ACC112 (cell line): ENCODE data around the gene PSIP1.
"Not testable (repeated sequence)": the region's sequence is repeated elsewhere in the genome, so short reads cannot be mapped to it uniquely, and the experiment has no call there.

Experiments
- H2AFZ ChIP-seq: fragments of 200-600 bp; sonication (generic); one replicate; pipeline ENCODE4 v1.6.0; 2017; ENCODE audit warnings: antibody characterized with exemption, low read length; ENCODE audit not compliant: unreplicated experiment
- H3K27ac ChIP-seq: fragments of 200-600 bp; sonication (generic); 2 replicates; pipeline ENCODE4 v1.5.1; 2014; ENCODE audit warnings: low read depth, mild to moderate bottlenecking, antibody characterized with exemption, low read length, moderate library complexity
- H3K27me3 ChIP-seq: fragments of 200-600 bp; sonication (generic); 2 replicates; pipeline ENCODE4 v1.6.1; 2014; ENCODE audit warnings: mild to moderate bottlenecking, antibody characterized with exemption, low read length, moderate library complexity, mixed read lengths; ENCODE audit not compliant: insufficient read depth
- H3K36me3 ChIP-seq: fragments of 200-600 bp; sonication (generic); 2 replicates; pipeline ENCODE4 v1.6.1; 2016; ENCODE audit warnings: mild to moderate bottlenecking, antibody characterized with exemption, low read length, moderate library complexity, mixed read lengths; ENCODE audit not compliant: insufficient read depth
- H3K4me1 ChIP-seq: fragments of 200-600 bp; sonication (generic); one replicate; pipeline ENCODE4 v1.6.1; 2016; ENCODE audit warnings: low read length, mixed read lengths; ENCODE audit not compliant: insufficient read depth, unreplicated experiment, control insufficient read depth
- H3K4me3 ChIP-seq: fragments of 200-600 bp; sonication (generic); 2 replicates; pipeline ENCODE4 v1.5.1; 2014; ENCODE audit warnings: mild to moderate bottlenecking, low read depth, low read length
- H3K79me2 ChIP-seq: fragments of 200-600 bp; sonication (generic); one replicate; pipeline ENCODE4 v1.6.0; 2016; ENCODE audit warnings: low read length; ENCODE audit not compliant: control insufficient read depth, unreplicated experiment, insufficient read depth

Gene PSIP1

DNA sequence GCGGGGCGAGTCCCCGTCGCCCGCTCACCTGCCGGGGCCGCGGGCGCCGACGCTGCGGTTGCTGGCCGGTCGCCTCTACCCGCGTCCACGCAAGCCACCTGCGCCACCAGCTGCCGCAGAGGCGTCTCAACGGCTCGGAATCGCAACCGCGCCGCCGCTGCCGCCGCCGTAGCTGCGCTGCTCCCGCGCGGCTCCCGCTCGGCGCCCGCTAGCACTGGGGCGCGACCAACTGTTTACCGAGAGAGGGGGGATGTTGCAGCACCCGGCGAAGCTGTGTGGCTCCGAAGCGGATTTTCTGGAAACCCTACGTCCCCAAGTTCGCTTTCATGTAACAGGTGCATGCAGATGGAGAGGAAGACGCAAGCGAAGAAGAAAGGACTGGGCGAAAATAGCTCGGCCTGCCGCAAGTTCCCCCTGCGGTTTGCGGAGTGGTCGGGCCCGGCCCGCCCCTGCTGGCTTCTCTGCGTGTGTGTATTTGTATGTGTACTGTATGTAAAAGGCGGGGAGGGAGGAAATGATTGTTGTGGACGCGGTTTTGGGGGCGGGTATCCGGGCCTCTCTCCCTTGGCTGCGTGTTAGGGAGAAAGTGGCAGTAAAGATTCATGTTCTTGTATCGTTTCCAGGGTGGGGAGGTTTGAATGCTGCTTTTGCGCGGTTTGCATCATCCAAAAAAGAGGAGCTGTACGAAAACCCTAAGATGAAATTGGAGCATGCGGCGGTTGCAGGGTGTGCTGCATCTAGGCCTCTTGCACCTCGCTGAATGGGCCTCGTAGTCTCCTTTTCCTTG lies at the start of gene PSIP1:
Gene PSIP1, minus strand, starts transcription at position 182 of the 787 bp plus-strand sequence. CDS start 782 bp downstream, outside the sequence.
- peaks cover 7% of the 10 kb centered on the region for H3K36me3 ChIP-seq
- H2AFZ ChIP-seq = peak within 1 kb of the TSS; percentile 96
- H3K79me2 ChIP-seq = peaks cover 26% of the 10 kb centered on the region
- H3K27me3 ChIP-seq = no peaks in the 10 kb centered on the region
- H3K4me3 ChIP-seq = peak within 1 kb of the TSS; percentile 97
- H3K4me1 ChIP-seq = peaks cover 14% of the 10 kb centered on the region
- H3K27ac ChIP-seq = peak within 1 kb of the TSS; percentile 92

DNA sequence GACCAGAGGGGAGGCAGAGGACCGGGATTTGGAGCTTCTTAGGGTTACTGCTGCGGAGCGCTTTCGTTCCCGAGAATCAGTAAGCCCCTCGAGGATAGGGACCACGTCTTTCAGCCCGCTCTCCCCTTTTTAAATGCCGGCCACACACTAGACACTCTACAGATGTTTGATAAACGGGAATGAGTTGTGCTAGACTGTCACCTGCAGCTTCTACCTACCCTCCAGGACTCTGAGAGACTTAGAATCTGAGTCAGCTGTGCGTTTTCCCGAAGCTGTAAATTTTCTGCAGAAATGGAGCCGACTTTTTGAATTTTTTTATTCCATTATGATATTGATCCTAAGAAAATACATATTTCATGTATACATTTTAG lies 42.7 kb upstream of the PSIP1 start:
- Histone ChIP-seq H3K4me3 (peak overlapping the region; percentile 81), H2AFZ (peak overlapping the region; percentile 84), H3K79me2 (no peaks in the 10 kb centered on the region), H3K27ac (no peak overlapping the region), H3K36me3 (no peaks in the 10 kb centered on the region), H3K27me3 (no peaks in the 10 kb centered on the region), H3K4me1 (no peaks in the 10 kb centered on the region)

DNA sequence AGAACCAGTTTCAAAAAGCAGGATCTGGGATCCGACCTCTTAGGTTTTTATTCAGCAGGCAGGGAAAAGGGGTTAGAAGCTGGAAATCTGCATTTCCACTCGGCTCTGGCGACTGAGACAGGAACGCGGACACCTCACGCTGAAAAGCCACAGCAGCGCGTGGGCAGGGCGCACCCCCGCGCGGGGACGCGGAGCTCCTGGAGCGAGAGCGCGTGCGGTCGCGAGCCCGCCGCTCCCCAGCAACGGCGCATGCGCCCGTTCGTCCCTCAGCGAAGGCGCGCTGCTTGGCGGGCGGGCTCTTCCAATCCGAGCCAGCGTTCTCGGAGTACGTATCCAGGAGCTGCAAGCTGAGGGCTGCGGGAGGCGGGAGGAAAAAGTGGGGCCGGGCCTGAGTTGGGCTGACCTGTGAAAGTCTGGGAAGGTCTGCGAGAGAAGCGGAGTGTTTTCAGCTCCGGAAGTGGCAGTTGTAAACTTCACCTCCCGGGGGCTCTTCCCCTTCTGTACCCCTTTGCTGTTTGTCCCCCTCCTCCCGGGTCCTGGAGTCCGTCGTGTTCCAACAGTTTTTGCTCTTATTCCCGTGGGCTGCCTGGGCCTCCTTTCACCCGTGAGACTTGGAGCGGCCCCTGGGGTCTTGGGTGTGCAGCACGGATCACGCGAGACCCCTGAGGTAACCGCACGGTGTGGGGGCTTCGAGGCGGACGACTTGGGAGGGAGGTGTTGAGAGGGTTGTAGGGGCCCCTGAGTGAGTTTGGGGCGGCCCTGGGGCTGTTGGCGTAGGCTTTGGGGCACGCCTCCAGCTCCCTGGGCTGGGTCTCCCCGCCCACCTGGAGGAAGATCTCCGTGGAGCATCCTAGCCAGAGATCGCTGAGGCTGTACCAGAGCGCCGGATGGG lies 42.1 kb upstream of the PSIP1 start, which contains the start of gene CCDC171:
Gene CCDC171, plus strand, starts transcription at position 408 of the 892 bp plus-strand sequence. CDS start 11,046 bp downstream, outside the sequence.
- Histone ChIP-seq H3K79me2 (no peaks in the 10 kb centered on the region), H3K36me3 (no peaks in the 10 kb centered on the region), H3K27ac (peak within 1 kb of the TSS; percentile 43), H3K27me3 (no peaks in the 10 kb centered on the region), H3K4me1 (no peaks in the 10 kb centered on the region), H3K4me3 (peak within 1 kb of the TSS; percentile 81), H2AFZ (peak within 1 kb of the TSS; percentile 84)

DNA sequence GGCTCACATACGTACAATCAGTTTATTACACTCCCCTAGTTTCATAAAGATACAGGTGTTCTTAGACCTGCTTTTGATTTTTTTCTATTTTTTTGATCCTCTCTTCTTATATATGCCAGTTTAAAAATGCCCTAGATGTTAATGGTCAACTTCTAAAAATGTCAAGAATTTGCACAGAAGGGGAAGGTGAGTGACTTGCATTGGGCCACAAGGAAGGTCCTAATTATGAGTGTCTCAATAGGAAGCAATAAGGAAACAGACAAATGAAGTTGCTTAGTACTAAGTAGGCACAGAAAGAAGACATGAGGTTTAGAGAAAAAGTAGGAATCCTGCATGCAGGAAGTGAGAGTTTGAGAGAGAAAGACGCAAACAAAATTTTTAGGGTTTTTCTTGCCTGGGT lies 38.8 kb upstream of the PSIP1 start:
- H3K4me3 ChIP-seq = no peak overlapping the region
- no peaks in the 10 kb centered on the region for H3K27me3 ChIP-seq
- no peaks in the 10 kb centered on the region for H3K79me2 ChIP-seq
- no peaks in the 10 kb centered on the region for H3K4me1 ChIP-seq
- H2AFZ ChIP-seq = no peak overlapping the region
- H3K36me3 ChIP-seq = no peaks in the 10 kb centered on the region
- no peak overlapping the region for H3K27ac ChIP-seq

DNA sequence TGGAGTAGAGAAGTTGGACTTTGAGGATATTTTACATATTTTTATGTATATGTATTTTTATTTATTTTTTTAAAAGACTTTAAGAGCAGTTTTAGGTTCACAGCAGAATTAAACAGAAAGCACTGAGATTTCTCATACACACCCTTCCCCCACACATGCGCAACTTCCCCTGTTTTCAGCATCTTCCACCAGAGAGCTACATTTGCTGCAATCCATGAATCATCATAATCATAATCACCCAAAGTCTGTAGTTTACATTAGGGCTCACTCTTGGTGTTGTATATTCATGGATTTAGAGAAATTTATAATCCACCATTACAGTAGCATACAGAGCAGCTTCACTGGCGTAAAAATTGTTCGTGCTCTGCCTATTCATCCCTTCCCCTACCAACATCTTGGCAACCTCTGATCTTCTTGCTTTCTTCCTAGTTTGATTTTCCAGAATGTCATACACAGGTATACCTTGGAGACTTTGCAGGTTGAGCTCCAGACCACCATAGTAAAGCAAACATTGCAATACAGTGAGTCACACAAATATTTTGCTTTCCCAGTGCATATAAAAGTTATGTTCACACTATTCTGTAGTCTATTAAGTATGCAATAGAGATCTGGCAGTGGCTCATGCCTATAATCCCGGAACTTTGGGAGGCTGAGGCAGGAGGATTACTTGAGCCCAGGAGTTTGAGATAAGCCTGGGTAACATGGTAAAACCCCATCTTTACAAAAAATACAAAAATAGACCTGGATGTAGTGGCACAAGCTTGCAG lies 32.5 kb upstream of the PSIP1 start:
- Histone ChIP-seq H3K79me2 (no peaks in the 10 kb centered on the region), H3K4me1 (no peaks in the 10 kb centered on the region), H2AFZ (no peak overlapping the region), H3K4me3 (no peak overlapping the region), H3K27ac (no peak overlapping the region), H3K36me3 (no peaks in the 10 kb centered on the region), H3K27me3 (no peaks in the 10 kb centered on the region)

DNA sequence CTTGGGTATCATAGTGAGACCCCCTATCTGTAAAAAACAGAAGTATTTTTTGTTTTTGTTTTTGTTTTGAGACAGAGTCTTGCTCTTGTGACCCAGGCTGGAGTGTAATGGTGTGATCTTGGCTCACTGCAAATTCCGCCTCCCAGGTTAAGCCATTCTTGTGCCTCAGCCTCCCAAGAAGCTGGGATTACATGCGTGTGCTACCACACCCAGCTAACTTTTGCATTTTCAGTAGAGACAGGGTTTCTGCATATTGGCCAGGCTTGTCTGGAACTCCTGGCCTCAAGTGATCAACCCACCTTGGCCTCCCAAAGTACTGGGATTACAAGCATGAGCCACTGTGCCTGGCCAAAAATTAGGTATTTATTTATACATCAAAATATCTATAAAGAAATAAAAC lies 31.9 kb upstream of the PSIP1 start:
- no peaks in the 10 kb centered on the region for H3K36me3 ChIP-seq
- no peaks in the 10 kb centered on the region for H3K79me2 ChIP-seq
- no peaks in the 10 kb centered on the region for H3K4me1 ChIP-seq
- H3K27ac ChIP-seq = no peak overlapping the region
- no peaks in the 10 kb centered on the region for H3K27me3 ChIP-seq
- no peak overlapping the region for H3K4me3 ChIP-seq
- no peak overlapping the region for H2AFZ ChIP-seq

DNA sequence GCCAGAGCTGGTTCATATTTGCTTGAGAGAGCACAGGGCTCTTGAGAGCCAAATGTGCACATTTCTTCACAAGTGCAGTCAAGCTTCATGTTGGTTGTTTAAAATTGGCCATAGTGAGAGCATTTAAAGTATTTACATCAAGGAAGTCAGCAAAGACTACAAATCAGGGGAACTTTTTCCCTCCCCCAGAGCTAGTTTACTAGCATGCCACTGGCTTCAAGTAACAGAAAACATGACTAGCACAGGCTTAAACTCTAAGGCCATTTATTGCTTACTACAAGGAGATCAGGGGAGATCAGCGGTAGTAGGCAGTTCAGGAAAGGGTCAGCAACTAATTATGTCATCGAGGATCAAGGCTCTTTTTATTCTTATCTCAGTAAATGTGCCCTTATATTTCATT lies 31.1 kb upstream of the PSIP1 start:
- Histone ChIP-seq H3K27ac (no peak overlapping the region), H3K36me3 (no peaks in the 10 kb centered on the region), H3K27me3 (no peaks in the 10 kb centered on the region), H3K79me2 (no peaks in the 10 kb centered on the region), H3K4me1 (no peaks in the 10 kb centered on the region), H3K4me3 (no peak overlapping the region), H2AFZ (peak overlapping the region; percentile 25)

DNA sequence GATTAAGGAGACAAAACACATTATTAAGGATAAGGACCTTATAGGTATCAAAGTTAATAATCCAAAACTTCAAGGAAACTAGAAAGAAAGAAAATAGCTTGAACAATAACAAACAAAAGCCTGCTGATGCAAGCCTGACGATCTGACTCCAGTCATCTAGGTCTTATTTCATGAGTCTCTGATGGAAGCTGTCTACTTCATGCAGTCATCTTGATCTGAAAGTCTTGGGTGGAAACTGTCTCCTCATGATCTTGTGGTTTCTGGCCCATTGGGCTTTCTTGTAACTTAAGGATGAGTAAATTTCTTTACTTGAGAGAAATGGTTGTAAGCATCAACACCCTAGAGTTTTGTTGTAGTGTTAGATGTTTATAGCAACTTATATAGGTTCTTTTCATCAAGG lies 20.6 kb upstream of the PSIP1 start:
- Histone ChIP-seq H3K27me3 (no peaks in the 10 kb centered on the region), H3K27ac (no peak overlapping the region), H3K36me3 (no peaks in the 10 kb centered on the region), H2AFZ (no peak overlapping the region), H3K79me2 (no peaks in the 10 kb centered on the region), H3K4me3 (no peak overlapping the region), H3K4me1 (no peaks in the 10 kb centered on the region)

DNA sequence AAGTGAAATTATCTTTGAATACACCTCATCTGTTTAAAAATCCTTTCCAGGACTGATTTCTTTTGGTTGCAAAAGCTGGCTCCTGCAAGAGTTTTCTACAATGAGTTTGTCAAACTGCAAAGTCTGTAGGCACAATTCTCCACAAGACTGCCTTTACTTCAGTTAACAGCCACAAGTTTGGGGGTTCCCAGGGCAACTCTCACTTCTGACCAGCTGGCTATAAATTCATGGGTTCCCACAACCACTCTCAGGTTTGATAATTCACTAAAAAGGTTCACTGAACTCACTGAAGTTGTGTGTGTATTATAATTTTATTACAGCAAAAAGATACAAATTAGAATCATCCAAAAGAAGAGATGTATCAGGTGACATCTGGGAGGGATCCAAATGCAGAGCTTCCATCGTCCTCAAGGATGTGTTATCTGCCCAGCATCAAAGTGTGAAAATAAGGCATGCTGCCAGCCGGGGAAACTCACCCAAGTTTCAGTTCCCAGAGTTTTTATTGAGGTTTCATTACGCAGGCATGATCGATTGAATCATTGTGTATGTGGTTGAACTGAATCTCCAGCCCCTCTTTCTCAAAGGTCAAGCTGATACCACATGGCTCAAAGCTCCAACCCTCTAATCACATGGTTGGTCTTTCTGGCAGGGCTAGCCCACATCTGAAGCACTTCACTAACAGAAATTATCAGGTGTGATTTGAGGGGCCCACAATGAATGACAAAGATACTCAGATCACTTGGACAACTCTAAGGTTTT lies 19.0 kb upstream of the PSIP1 start:
- H3K36me3 ChIP-seq = no peaks in the 10 kb centered on the region
- no peaks in the 10 kb centered on the region for H3K4me1 ChIP-seq
- no peaks in the 10 kb centered on the region for H3K27me3 ChIP-seq
- no peaks in the 10 kb centered on the region for H3K79me2 ChIP-seq
- no peak overlapping the region for H3K4me3 ChIP-seq
- H3K27ac ChIP-seq = no peak overlapping the region
- H2AFZ ChIP-seq = no peak overlapping the region

DNA sequence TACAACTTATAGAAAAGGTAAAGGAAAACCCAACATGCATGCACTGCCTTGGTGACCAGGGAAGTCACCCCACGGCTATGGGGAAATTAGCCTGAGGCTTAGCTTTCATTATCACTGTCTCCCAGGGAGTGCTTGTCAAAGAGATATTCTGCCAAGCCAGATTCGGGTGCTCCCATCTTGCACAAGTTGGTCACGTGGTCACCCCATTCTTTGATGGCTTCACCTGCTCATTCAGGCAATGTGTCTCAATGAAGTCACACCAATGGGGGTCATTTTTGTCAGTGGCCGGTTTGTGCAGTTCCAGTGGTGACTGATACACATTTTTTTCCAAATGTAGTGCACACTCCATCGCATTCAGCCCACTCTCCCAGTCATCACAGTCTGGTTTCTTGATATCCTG lies 16.3 kb upstream of the PSIP1 start:
- H3K79me2 ChIP-seq, H2AFZ ChIP-seq, H3K4me1 ChIP-seq, H3K4me3 ChIP-seq, H3K36me3 ChIP-seq, H3K27me3 ChIP-seq, H3K27ac ChIP-seq: not testable (repeated sequence)
